GM19240 (cell line): Measurements from ENCODE around the gene UBE2V1.
"Not testable (repeated sequence)": the region's sequence is repeated elsewhere in the genome, so short reads cannot be mapped to it uniquely, and the experiment has no call there.

Experiments used
- DNase-seq: peaks from one replicate; pipeline ENCODE4 v3.0.0; 2011; ENCODE audit warnings: low spot score; ENCODE audit not compliant: insufficient read length

UBE2V1 gene

DNA sequence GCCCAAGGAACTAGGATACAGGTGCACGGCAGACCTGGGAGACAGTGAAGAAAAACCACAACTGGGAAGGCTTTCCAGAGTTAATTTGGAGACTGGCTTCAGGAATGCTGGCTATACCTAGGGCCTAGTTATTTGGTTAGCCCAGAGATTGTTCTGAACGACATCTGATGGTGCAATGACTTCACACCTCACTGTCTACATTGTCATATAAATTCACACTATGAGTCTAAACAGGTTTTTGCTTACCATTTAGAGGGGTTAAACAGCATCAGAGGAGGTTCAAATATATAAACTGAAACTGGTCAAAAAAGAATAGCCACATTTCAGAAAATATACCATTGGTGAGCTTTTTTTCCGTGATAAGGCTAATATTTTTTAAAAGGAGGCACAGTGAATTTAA lies 16.7 kb downstream of the UBE2V1 start:
- DNase-seq, result no peak

DNA sequence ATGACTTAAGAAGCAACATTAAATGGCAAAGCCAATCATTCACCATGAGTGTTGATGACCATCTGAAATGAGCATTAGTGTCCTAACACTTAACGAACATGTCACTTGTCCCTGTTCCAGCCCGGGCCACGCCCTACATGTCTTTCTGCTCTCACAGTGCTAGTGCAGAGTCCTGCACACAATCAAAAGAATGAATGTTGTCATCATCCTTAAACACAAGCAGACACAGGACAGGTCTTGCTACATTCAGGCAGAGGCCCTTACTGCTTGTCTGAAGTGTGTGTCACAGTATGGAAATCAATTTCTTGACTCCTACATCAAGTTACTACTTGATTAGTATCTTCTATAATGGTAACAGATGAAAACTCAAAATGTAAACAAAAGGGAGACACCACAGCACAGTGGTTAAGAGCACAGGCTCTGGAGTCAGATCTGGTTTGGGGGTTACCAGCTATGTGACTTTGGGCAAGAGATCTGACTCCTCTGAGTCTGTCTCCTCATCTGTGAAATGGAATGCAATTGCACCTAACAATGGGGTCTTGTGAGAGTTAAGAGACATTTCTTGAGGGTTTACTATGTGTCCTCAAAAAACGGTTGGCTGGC lies 17.4 kb downstream of the UBE2V1 start:
- no peak for DNase-seq

DNA sequence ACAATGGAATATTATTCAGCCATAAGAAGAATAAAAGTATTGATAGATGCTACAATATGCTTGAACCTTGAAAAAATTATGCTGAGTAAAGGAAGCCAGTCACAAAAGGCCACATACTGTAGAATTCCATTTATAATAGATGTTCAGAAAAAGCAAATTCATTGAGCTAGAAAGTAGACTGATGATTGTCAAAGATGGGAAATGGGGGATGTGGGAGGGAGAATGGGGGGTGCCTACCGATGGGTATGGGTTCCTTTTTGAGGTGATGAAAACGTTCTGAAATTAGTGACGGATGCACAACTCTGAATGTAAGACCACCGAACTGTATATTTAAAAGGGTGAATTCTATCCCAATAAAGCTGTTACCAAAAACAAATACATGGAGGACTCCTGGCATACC lies 18.4 kb downstream of the UBE2V1 start:
- DNase-seq, result no peak

DNA sequence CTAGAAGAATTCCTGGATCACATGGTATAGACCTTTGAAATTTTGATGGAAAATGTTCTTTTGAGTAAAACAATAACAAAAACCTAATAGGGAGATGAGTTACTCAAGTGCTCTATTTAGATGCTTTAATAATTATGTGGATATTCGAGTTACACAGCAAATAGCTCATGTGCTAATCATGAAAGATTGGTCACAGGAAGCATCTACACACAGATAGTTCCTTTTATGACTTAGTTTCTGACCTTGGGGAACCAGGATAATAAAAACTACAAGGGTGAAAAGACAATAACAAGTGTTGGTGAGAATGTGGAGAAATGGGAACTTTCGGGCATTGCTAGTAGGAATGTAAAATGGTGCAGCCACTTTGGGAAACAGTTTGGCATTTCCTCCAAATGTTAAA lies 19.7 kb downstream of the UBE2V1 start:
- no peak for DNase-seq

DNA sequence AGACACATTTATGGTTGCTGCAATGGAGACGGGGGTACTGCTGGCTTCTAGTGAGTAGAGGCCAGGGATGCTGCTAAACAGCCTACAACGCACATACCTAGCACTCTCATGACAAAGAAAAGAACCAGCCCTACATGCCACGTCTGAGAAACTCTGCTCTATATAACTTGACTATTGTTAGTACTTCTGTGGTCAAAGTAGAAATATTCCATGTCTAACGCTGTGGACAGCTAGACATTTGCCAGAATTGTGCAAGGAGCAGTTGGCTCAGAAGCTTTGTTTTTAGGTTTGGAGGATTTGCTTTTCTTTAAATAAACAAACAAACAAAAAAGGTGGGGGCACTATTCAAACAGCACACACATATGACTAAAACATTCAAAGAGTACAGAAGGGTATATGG lies 20.5 kb downstream of the UBE2V1 start:
- DNase-seq, result no peak

DNA sequence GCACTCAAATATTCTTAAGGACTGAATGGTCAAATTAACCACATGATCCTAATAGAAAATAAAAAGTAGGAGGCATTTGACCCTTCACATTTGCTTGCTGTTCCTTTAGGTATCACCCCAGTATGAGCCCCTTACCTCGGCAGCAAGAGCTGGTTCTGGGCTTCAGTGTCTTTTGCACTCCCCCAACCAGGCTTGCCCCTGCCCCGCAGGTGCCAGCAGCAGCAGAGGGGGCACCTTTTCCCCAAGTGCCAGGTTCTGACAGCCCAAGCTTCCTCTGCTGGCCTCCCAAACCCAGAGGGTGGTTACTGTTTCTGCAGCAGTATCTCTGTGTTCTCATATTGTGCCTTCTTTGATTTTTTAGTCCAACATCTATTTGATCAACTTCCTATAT lies 23.2 kb downstream of the UBE2V1 start:
- DNase-seq, result no peak

DNA sequence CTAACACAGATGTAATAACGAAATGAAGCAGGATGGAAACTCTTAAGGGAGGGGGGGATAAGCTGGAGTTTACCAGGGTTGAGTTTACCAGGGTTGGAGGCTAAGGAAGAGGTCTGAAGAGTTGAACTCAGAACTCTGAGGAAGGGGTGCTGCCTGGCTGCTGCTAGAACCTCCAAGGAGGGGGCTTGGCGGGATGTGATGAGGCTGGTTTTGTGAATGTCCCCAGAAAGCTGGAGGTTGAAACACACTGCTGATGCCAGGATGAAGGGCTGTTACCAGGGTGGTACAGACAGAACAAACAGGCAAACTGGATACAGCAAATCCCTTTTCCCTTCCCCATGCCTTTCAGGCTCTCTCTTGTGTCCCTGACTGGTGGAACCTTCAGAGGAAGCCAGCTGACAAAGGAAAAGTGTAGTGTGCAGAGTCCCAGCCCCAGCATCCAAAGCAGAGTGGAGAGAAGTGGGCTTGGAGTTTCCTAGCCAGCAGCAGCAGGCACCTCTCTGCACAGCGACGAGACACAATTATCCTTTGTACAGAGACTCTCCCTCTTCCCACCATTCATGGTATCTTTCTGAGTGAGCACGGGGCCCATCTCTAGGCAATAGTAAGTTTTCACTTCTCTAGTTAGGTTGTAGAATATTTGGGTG lies 23.7 kb downstream of the UBE2V1 start:
- DNase-seq, result no peak

DNA sequence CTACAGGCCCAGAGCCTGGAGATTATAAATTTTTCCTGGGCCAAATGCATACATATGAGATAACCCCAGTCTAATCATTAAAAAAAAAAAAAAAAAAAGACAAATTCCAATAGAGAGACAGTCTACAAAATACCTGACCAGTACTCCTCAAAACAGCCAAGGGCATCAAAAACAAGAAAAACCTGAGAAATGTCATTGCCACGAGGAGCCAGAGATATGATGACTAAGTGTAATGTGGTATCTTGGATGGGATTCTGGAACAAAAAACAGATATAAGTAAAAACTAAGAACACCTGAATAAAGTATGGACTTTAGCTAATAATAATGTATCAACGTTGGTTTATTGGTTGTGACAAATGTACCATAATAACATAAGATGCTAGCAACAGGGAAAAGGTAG lies 24.9 kb downstream of the UBE2V1 start:
- DNase-seq, result no peak

DNA sequence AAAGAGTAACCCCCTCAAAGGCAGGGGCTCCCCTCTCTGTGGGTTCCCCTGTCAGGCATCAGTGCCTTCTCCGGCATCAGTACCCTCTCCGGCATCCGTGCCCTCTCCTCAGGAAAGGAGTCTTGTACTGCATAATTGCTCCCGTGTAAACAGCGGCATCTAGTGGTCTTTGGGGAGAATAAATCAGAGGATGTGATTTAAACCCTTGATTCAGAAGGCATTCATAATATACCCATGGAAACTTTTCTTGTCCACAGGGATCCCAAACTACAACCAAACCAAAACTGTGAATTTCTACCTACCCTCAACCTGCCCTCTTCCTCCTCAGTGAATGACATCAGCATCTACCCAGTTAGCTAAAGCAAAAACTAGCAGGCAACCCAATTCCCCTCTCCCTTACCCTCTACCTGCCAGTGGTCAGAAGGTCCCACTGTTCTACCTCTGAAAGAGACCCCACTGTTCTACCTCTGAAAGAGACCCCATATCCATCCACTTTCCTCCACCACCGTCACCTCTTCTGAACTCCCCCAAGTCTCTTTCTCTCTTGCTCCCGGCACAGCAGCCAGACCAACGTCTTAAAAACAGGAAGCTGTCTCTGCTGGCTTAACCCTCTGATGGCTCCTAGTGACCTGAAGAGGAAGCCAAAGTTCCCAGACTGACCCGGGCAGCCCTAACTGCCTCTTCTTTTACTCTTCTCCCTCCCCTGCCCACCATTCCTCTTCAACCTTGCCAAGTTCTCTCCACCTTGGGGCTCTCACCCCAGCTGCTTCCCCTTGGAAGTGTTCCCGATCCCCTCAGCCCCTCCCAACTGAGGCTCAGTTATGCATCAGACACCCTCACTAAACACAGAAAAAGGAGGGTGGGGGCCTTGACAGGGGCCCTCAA lies 27.2 kb downstream of the UBE2V1 start:
- peak; percentile 38 for DNase-seq

DNA sequence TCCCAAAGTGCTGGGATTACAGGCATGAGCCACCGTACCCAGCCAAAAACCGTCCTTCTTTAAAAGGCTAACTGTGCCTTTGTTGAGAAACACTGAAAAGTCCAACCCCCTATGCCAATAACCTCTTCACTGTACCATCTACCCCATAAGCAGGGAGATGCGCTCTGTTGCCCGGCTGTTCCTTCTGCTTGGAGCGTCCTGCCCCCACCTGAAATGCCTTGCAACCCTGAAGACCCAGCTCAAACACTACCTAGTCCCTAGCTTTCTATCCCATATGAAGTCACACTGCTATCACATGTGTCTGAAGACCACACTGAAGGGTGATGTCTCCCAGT lies 27.8 kb downstream of the UBE2V1 start:
- no peak for DNase-seq

DNA sequence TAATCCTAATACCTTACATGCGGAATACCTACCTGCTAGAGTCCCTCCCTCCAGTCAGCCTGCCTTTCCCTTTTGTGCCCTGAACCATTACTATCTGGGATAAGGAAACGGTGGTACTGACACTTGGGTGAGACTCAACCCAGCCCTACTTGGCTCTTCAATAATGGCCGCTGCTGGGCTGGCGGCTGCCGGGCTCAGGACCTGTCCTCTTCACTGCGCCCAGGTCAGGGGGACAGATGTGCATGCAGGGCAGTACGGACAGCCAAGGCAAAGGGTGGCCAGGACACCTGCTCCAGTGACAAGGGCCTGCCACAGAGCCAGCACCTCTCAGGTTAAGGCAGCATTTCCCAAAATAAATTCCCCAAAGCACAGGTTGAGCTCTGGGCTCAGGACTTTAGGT lies 29.9 kb downstream of the UBE2V1 start:
- DNase-seq, result no peak

DNA sequence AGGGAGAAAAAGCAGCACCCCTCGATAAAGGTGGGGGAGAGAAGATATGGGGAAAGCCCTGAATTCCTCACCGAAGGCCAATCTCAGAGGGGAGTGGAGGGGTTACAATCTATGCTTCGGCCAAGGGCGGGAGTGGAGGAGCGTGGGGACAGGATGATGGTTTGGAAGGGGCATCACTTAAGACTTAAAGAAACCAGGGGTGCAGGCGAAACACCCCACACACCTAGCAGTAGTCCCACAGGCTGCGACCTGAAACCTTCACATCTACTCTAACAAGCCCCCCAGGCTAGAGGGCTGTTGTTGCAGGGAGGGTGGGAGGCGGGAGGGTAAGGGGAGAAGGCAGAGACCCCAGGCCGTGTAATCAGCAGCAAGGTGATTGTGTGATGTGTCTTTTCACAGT lies 30.9 kb downstream of the UBE2V1 start:
- DNase-seq, result not testable (repeated sequence)

DNA sequence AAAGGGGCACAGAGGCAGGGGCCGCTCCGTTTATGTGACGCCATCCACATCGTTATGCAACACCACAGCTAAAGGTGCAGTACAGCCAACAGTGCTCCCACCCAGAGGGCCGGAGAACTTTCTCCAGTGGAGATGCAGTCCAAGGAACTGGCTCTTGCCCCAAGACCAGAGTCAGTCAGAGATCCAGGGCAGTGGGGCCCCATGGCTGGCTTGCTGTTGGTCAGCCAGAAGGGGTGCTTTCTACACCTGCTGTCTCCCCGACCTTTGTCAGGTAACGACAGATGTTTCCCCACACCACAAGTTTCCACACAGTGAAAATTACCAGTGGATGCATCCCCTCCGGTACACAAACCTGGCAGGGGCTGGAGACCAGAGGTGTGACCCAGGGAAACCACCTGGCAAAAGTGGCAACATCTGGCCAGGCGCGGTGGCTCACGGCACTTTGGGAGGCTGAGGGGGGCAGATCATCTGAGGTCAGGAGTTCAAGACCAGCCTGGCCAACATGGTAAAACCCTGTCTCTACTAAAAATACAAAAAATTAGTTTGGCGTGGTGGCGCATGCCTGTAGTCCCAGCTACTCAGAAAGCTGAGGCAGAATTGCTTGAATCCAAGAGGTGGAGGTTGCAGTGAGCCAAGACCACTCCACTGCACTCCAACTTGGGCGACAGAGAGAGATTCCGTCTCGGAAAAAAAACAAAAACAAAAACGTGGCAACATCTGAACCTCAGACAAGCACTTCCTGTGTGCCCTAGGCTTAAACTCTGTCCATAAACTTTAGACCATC lies 34.9 kb downstream of the UBE2V1 start:
- no peak for DNase-seq

DNA sequence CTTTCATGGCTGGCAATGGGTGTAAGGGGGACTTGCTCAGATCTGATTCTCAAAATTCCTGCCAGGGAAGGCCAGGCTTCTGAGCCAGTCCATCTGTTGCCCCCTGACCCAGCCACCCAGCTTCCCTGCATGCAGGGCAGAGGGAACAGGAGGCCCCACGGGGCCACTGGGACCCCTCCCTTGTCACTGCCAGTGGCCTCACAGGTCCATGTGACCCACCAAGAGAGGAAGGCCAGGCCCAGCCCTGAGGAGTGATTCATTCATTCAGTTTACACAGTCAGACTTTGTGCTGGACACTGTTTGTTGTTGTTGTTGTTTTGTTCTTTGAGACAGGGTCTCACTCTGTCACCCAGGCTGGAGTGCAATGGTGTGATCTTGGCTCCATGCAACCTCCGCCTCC lies 39.5 kb downstream of the UBE2V1 start:
- DNase-seq, result no peak

DNA sequence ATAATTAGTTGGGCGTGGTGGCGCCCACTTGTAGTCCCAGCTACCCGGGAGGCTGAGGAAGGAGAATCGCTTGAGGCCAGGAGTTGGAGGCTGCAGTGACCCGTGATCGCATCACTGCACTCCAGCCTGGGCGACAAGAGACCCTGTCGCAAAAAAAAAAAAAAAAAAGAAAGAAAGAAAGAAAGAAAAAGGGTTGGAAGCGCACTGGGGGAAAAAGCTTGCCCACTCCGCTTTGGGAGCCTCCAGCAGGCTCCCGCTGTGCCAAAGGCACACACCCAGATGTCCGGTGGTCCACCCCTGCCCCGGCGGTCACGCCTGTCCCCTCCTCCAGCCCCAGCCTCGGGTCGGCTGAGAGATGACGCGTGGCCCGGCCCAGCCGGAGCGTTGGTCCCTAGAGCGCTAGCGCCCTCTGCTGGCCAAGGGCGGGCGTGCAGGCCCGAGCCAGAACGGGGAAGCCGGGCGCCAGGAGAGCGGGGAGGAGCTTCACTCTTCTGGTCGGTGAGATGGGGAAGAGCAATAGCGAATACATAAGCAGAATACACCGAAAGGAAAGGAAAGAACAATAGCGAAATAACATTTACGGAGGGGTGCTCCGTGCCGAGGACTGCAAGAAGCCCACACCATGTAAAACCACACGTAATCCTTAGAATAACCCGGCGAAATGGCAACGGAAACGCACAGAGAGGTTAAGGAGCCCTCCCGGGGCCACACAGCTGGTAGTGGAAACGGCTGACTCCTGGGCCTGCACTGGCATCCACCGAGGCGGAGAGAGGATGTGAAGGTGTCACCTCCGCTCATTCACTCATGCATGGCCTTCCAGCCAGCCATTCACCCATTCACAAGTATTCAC lies 41.7 kb downstream of the UBE2V1 start:
- peak; percentile 94 for DNase-seq

DNA sequence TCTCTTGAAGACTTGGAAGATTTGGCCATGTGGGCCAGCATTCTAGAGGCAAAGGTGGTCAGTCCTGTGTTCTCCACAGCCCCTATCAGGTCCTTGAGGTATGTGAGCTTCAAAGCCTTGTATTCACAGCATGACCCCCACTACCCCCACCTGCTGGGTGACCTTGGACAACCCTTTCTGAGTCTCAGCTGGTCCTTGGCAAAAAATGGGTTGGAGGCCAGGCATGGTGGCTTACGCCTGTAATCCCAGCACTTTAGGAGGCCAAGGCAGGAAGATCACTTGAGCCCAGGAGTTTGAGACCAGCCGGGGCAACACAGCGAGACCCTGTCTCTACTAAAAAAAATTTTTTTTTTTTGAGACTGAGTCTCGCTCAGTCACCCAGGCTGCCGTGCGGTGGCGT lies 42.6 kb downstream of the UBE2V1 start:
- DNase-seq, result no peak

DNA sequence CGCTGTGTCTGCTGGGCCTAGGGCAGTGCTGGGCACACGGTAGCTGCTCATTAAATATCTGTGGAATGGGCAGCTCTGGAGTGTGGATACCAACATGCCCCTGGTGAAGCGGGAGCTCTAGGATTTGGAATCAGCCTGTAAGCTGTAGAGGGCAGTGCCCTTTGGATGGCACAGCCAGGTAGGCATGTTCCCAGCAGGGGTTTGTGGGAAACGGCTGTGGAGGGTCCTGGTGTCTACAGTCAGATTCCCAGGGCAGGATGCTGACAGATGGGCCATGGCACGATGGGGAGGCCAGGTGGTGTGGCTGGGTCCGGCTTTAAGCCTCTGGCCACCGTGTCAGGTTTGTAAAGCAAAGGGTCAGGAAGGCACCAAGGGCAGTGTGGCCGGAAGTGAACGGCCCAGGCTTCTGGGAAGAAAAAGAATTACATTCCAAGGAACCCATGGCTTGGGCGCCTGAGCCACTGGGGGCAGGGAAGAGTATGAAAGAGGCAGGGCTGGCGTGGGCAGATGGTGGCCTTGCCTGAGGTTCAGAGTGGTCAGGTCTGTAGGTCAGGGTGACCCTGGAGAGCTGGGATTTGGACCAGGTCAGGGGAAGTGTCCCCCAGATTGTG lies 44.8 kb downstream of the UBE2V1 start:
- DNase-seq, result no peak

DNA sequence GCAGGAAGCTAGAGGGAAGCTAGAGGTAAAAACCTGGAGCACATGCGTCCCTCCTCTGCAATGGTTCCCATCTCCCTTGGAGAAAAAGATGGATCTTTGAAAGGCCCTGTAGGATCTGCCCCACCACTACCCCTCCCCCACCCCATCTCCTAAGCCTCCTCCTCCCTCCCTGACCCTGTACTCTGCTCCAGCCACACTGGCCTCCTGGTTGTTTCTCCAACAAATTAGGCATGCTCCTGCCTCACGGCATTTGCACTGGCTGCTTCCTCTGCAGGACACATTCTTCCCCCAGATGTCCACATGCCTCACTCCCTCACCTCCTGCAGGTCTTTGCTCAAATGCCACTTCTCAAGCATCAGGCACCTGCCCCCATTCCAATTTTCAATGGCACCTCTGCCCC lies 45.5 kb downstream of the UBE2V1 start:
- DNase-seq, result no peak

DNA sequence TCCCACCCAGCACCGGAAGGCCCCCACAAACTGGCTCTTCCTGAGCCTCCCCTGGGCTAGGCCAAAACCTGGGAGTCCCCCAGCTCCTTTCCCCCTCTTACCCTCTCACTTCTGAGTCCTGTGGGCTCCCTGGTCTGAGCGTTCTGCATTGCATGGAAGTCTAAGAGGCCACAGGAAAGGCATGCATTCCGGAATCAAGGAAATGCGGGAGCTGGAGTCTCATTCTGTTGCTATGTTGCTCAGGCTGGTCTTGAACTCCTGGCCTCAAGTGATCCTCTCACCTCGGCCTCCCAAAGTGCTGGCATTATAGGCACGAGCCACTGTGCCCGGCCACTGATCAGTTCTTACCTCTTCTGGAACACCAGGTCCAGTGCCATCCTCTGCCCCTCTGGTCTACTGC lies 45.9 kb downstream of the UBE2V1 start:
- DNase-seq, result no peak

DNA sequence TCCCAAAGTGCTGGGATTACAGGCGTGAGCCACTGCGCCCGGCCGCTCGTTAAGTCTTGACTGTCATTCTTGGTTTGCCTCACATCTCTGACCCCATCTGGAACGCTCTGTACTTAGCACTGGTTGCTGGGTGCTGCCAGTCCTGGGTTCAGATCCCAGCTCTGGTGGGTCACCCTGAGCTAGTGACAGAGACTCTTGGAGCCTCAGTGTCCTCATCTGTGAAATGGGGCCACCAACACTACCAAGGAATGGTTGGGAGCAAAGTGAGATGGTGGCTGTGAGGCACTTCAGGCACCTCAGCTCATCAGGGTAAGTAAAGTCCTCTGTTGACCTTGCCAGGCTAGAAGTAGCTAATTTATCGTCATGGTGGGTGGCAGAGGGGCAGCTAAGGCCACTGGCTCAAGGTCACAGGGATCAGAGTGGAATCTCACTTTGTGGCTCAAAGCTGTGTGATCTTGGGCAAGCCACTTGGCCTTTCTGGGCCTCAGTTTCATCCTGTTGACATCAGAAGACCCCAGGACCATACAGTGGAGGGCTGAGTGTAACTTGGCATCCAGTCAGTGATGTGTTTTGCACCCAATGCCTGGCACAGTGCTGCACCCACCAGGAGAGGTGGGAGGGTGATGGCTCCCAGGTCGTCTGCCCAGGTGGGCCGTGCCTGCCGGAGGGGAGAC lies 46.7 kb downstream of the UBE2V1 start:
- no peak for DNase-seq
